Measurements from ENCODE around the gene KIAA0232.

The KIAA0232 gene

DNA sequence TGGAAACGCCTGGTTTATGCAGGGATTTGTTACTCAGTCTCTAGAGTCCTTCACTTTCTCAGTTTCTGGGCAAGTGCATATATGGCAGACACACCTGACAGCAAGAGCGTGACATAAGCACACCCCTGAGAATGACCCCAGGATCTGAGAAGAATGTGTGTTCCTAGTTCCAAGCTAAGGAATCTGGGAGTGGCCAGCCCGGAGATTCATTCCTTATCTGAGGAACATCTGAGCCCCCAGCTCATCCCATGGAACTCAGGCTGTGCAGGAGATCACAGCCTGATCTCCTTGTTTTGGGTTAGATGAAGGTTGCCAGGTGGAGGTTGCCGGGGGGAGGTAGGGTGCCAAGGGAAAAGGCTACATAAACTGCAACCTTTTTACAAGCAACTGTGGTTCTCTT, 23.8 kb upstream of the KIAA0232 start:
- no peak for DNase-seq

- DNase-seq: no peak
Measured at GRCh38 chr4:6760865-6761264, 21.7 kb upstream of the KIAA0232 start.

DNA sequence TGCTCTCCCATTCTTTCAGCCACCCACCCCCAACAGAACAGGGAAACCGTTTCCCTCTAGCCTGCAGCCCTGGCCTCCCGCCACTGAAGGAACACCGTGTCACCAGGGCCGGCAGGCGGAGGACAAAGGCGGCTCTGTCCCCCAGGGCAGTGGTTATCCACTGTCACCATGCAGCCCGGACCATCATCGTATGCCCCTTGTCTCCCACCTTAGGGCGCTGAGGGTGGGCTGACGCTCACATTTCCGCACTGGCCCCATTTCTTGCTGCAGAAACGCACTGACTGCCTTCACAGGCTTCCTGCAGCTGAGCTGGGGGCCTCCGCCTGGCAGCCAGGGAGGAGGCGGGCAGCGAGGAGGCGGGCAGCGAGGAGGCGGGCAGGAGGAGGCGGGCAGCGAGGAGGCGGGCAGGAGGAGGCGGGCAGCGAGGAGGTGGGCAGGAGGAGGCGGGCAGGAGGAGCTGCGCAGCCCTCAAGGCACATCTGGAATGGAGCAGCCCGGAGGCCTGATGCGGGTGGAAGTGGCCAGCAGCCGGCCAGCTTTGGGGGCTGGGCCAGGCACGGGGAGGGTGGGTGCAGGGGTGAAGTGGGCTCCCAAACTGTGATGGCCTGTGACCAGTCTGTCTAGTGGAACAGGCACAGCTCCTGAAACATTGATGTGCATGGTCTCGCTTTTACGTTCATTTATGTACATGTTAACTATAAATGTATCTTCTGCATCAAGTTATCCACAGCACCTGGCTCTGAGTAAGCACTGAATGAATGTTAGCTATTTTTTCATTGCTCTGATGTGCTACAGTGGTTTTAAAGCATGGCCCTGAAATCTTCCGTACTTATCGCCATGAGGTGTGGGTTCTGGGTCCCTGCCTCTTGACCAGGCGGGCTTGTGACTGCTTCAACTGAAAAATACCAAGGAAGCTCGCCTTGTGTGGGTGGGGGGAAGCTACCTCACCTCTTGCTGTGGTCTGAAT, 20.6 kb upstream of the KIAA0232 start:
- no peak for DNase-seq

DNA sequence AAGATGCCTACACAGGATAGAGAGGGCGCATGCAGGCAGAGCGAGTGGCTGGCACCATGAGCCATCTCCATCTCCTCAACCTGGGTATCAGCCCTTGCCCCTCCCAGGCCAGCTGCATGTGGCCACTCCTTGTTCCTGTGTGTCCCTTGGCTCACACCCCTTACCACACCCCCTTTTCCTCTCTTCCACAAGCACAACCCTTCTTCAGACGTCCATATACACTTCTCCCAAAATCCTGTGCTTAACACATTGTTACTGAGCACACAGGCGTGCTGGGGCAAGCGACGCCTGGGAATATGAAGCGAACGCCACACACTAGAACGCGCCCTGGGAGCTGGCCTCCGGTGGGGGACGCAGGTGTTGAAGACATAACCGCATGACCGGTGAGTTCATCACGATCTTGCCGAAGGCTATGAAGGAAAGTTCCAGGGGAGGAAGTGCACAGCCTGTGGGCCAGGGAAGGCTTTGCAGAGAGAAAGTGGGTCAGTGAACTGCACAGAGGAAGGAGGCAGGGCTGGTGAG, 19.1 kb upstream of the KIAA0232 start:
- no peak for DNase-seq

- no peak for DNase-seq
Measured at GRCh38 chr4:6764976-6765620, 17.4 kb upstream of the KIAA0232 start.

DNA sequence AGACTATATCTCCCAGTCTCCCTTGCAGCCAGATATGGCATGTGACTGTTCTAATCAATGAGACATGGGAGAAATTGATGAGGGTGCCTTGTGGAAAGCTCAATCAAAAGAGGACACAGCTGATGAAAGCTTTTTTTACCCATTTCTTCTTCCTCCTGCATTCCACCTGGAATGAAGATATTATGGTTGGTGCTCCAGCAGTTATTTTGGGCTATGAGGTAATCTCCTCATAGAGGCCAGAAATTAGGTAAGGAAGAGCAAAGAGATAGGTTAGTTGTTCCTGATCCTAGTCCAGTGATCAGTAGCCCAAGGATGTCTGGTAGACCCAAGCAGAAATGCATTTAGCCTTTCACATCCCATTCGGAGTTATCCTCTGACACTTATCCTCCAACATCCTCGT, 16.8 kb upstream of the KIAA0232 start:
- no peak for DNase-seq

GRCh38 chr4:6767386-6767747, 15.2 kb upstream of the KIAA0232 start:
- DNase-seq: no peak

DNA sequence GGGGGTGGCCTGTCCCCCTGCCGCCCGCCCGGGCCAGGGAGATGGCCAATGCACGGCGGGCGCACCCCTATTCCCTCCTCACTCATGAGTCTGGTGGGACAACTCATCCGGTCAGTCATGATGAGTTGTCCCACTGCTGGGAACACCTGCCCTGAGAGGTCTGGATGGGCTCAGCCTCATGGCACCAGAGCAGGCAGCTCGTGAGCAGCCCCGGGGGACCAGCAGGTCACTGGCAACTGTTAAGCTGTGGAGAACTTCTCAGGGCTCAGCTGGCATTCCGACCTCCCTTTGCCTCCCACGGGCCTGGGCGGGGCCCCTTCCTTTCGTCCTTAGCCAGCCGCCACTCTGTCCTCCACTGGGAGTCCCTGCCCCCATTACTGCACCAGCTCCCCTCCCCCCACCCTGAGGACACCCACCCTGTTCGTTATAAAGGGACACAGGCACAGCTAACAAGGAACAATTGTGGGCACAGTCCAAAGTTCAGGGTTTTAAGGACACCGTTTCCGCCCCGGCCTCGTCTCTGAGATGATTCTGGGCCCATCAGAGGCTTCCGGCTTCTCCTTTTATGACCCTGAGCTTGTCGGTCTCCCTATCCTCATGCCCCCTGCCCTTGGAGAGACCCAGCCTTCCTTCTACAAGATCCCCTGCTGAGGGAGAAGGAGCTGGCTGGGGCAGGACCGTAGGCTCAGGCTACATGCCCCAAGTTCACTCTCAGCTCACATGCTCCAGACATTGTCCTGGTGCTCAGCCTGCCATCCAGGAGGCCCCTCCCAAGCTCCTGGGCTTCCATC, 14.6 kb upstream of the KIAA0232 start:
- DNase-seq: no peak

DNA sequence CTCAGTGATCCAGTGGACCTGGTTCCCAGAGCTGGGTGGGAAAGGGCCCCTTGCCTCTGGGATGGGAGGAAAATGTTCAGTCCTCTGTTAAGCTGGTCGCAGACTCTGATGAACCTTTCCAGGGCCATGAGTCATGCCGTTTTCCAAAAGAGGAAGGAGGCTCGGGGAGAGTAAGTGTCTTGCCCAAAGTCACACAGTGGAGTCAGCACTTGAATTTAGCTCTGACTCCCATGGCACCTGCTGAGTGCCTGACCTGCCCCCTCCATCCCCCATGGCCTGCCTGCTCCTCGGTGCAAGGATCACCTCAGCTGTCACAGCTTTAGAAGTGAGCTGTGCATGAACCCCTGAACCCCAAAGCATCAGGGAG, 14.0 kb upstream of the KIAA0232 start:
- DNase-seq: no peak

- DNase-seq: no peak
Measured at GRCh38 chr4:6769233-6769988, 13.1 kb upstream of the KIAA0232 start.

- no peak for DNase-seq
Measured at GRCh38 chr4:6769989-6770420, 12.5 kb upstream of the KIAA0232 start.

DNA sequence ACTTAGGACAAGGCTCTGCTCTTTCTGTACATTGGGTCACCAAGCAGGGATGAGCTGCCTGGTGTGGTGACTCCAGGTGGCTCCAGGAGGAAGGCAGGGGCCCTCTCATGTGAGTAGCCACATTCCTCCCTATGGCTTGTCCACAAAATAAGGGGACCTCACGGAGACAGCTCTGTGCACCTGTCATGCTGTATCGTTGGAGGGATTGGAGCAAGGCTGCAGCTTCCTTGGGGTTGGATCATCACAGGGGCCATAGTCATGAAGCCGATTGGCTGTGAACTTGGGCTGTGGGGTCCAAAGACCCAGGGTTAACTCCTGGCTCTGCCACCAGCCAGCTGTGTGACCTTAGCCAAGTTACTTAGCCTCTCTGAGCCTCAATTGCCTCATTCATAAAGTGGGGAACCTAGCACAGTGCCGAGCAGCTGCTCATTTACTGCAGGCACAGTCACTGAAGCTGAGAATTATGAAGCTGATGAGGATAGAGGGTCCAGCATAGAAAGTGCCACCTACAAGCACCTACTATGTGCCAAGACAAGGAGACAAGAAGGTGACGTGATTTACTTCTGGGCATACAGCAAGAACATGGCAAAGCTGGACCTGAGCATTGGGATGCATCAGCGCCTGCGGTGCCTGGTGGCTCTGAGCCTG, 11.8 kb upstream of the KIAA0232 start:
- DNase-seq: no peak

DNA sequence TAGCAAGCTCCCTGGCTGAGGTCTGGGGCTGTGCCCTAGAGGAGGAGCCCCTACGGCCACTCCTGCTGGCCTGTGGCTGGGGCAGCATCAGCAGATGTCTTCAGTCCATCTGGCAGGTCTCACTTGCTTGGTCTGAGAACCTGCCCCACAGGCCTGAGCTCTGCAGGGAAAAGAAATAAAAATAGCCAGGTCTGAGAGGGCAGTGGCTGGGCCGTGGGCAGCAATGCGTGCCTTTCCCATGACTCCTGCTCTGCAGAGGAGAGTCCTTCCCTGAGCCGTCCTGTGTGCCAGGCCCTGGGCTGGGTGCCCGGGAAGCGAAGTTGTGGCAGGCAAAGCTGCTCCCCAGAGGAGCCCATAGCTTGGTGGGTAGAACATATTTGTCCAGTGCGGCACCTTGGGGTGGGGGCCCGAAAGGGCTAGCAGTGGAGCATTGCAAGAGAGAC, 11.3 kb upstream of the KIAA0232 start:
- DNase-seq: no peak

DNA sequence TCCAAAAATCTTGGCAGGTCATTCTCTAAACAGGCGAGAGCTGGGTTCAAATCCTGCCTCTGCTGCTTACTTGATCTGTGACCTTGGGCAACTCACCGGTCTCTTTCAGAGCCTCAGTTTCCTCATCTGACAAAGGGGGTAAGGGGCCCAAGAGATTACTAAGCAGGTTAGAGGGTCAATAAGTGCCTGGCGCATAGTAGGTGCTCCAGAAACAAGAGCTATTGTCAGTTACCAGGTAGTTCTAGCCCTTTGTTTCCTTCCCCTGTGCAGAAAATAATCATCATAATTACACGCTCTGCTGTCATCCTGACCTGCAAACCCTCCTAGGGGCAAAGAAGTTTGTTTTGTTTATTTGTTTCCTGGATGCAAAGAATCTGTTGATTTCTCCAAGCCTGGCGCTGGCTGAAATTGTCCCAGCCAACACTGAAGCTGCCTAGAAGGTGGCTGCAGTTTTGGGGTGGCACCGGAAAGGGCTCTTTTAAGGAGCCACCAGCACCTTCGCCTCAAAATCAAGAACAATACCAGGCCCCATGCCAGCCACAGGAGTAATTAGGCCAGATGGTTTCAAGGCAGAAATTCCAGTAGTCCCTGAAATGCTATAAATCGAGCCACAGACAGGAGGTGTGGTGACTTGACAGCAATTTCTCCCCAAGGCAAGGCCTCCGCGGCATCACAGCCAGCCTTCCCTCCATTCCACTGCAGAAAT, 10.2 kb upstream of the KIAA0232 start:
- no peak for DNase-seq

DNA sequence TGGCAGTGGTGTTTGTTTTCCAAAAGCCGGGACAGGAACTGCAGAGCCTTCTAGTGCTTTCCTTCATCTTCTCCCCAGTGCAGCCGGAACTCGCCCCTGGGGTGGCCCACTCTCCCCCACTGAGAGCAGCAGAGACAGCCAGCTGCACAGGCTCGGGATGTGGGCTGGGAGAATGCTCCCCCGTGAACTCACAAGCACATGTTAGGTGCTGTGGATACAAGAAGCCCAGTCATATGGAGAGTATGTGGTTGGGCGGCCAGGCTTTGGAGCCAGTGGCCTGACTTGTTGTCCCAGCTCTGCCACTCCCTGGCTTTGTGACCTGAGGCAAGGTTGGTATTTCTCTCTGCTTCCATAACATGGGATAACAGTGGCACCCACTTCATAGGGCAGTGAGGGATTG, 9.4 kb upstream of the KIAA0232 start:
- no peak for DNase-seq

- DNase-seq: no peak
Measured at GRCh38 chr4:6773616-6774540, 8.6 kb upstream of the KIAA0232 start.

DNA sequence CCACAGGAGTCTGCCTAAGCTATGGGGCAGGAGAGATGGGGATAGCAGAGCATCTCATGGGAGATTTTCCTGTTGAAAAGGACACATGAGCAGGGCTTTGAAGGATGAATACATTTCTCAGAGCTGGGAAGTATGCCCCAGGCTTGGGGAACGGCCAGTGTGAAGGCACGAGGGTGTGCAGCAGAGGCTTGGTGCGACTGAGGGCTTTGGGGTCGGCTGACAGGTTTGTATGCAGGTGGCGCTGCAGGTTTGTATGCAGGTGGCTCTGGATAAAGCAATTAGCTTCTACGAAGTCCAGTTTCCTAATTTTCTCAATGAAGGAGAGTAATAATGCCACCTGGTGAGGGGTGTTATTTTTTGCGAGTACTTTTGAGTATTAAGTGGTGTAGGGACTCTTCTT, 6.8 kb upstream of the KIAA0232 start:
- DNase-seq: no peak

DNA sequence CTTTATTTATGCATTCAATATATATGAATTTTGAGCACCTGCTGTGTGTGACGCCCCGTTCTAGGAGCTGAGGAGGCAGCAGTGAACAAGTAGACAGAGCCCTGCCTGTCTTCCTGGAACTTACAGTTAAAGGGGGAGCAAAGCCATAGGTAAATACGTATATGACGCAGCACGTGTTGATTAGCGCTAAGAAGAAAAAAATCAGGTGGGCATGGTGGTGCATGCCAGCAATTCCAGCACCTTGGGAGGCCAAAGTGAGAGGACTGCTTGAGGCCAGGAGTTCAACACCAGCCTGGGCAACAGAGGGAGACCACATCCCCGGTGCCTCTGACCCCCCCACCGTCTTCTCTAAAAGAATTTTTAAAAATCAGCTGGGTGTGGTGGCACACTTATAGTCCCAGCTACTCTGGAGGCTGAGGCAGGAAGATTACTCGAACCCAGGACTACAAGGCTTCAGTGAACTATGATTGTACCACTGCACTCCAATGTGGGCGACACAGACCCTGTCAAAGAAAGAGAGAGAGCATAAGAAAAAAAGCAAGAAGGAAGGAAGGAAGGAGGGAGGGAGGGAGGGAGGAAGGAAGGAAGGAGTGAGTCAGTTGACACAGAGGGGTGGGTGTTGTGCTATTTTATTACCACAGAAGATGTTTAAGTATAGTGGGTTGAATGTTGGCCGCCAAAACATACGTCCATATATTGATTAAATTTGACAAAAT, 5.4 kb upstream of the KIAA0232 start:
- no peak for DNase-seq

GRCh38 chr4:6777636-6778281, 4.8 kb upstream of the KIAA0232 start:
- no peak for DNase-seq
